ENCODE measurements around the gene ABLIM2. TPM values are rescaled to one million over a fixed set of nuclear protein-coding genes. Genes with fewer than 3 reads are reported as not detected.

Gene ABLIM2
- total RNA-seq, 1 donor from 2014 or later = 3.5 TPM

DNA sequence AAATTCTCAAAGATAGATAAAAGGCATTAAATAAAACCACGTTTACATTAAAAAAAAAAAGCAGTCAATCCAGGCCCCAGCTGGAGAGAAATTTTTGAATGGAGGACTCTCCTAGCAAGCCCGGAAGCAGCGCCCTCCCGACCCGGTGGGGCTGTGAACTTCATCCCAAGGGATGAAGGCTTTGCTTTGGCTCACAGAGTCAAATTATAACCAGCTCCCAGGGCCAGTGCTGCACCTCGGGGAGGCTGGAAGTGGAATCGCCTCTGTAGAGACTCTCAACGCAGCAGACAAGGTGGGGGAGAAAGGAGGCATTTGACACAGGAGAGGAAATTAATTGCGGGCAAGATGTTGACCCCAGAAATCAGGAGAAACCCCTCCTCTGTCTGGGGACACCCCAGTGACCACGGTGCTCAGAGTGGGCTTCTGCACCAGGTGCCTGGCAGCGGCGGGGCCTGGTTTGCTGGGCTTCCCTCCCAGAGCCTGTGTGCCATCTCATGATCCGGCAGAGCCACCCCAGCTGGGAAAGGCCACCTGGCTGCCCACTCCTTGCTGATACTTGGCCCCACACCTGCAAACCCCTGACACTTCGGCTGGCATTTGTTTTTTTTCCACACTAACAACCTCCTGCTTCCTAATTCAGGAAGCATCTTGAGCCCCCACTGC lies 71.7 kb downstream of the ABLIM2 start:
- no peak overlapping the region for H3K4me3 Mint-ChIP-seq
- H3K27me3 Mint-ChIP-seq (ENCODE audit: low read depth) = no peaks in the 10 kb centered on the region
- TF ChIP-seq, protein P1, sequence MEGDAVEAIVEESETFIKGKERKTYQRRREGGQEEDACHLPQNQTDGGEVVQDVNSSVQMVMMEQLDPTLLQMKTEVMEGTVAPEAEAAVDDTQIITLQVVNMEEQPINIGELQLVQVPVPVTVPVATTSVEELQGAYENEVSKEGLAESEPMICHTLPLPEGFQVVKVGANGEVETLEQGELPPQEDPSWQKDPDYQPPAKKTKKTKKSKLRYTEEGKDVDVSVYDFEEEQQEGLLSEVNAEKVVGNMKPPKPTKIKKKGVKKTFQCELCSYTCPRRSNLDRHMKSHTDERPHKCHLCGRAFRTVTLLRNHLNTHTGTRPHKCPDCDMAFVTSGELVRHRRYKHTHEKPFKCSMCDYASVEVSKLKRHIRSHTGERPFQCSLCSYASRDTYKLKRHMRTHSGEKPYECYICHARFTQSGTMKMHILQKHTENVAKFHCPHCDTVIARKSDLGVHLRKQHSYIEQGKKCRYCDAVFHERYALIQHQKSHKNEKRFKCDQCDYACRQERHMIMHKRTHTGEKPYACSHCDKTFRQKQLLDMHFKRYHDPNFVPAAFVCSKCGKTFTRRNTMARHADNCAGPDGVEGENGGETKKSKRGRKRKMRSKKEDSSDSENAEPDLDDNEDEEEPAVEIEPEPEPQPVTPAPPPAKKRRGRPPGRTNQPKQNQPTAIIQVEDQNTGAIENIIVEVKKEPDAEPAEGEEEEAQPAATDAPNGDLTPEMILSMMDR (IDR thresholded peaks at IDR 0.05; ENCODE audit: unreplicated experiment) = no peak
- no peak overlapping the region for H3K27ac Mint-ChIP-seq
- DNase-seq (ENCODE audit: low spot score in 2 of 2, unreplicated experiment in 2 of 2) = no peak
- H3K36me3 Mint-ChIP-seq = no peaks in the 10 kb centered on the region
- H3K9me3 Mint-ChIP-seq = no peaks in the 10 kb centered on the region
- no peaks in the 10 kb centered on the region for H3K4me1 Mint-ChIP-seq

GRCh38 chr4:8085491-8086117 lies 73.0 kb downstream of the ABLIM2 start:
- no peaks in the 10 kb centered on the region for H3K4me1 Mint-ChIP-seq
- no peak overlapping the region for H3K4me3 Mint-ChIP-seq
- peaks cover 8% of the 10 kb centered on the region for H3K27me3 Mint-ChIP-seq (ENCODE audit: low read depth)
- TF ChIP-seq, protein P1 (IDR thresholded peaks at IDR 0.05; ENCODE audit: unreplicated experiment) = no peak
- H3K36me3 Mint-ChIP-seq = no peaks in the 10 kb centered on the region
- no peak for DNase-seq (ENCODE audit: low spot score in 2 of 2, unreplicated experiment in 2 of 2)
- no peaks in the 10 kb centered on the region for H3K9me3 Mint-ChIP-seq
- H3K27ac Mint-ChIP-seq = no peak overlapping the region

DNA sequence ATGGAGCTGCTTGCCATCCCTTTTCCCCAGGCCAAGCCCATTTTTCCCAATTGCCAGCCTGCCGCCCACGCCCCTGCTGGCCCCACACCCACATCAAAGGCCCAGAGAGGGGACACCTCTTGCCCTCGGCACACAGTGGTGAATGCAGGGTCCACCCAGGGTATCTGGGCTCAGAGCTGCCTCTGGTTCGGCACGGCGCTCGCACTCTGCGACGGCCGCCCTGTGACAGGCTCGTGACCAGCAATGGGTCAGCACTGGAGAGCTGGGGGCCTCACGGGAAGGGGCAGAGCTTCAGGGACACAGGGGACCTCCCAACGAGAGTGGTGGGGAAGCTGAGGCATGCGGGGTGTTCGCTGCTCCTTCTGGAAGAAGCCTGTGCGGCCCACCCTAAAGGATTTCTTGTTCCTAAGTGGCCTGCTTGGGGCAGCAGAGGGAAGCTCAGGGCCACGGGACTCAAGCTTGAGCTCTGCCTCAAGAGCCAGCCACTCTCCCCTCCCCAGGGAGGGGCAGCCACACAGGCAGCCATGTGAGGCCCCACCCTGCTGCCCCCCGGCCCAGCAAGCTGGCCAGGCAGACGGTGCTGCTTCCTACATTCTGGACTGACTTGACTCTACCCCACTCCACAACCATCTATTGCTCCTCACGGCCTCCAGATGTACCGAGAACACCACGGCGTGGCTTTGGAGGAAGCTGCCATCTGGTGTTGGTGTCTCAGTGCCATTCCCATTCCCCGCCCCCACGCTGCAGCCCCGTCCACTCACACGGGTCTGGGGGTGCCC lies 73.7 kb downstream of the ABLIM2 start:
- H3K27ac Mint-ChIP-seq = no peak overlapping the region
- no peaks in the 10 kb centered on the region for H3K36me3 Mint-ChIP-seq
- no peak for DNase-seq (ENCODE audit: low spot score in 2 of 2, unreplicated experiment in 2 of 2)
- H3K9me3 Mint-ChIP-seq = no peaks in the 10 kb centered on the region
- no peaks in the 10 kb centered on the region for H3K4me1 Mint-ChIP-seq
- peaks cover 13% of the 10 kb centered on the region for H3K27me3 Mint-ChIP-seq (ENCODE audit: low read depth)
- no peak overlapping the region for H3K4me3 Mint-ChIP-seq
- TF ChIP-seq, protein P1 (IDR thresholded peaks at IDR 0.05; ENCODE audit: unreplicated experiment) = no peak

DNA sequence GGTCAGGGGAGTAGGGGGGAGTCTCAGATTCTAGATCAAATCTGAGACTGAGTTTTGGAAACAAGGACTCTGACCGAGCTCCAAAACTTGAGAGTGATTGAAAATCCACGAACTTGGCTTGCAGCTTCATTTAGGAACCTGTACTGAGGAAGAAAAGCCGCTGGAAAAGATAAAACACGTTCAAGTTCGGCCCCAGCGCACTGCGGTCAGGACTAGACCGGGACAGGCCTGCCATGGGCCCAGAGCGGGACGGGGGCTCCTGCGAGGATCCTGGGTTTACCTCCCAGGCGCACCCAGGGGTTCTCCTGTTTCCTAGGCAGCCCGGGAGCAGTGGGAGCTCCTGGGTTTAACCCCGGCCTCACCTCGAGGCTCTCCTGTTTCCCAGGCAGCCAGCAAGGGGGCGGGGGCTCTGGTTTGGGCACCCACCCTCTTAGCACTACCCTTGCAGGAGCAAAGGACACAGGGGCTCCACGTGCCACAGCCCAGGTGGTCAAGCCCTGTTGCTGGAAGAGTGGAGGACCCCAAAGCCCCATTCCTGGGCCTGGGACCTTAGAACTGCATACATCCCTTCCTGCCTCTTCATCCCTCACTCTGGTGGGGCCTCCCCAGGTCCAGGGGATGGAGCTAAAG lies 74.5 kb downstream of the ABLIM2 start:
- H3K4me3 Mint-ChIP-seq = no peak overlapping the region
- H3K27me3 Mint-ChIP-seq (ENCODE audit: low read depth) = peaks cover 17% of the 10 kb centered on the region
- peaks cover 5% of the 10 kb centered on the region for H3K4me1 Mint-ChIP-seq
- no peak for DNase-seq (ENCODE audit: low spot score in 2 of 2, unreplicated experiment in 2 of 2)
- H3K27ac Mint-ChIP-seq = no peak overlapping the region
- no peaks in the 10 kb centered on the region for H3K36me3 Mint-ChIP-seq
- TF ChIP-seq, protein P1 (IDR thresholded peaks at IDR 0.05; ENCODE audit: unreplicated experiment) = no peak
- H3K9me3 Mint-ChIP-seq = no peaks in the 10 kb centered on the region

GRCh38 chr4:8083086-8083825 lies 75.4 kb downstream of the ABLIM2 start:
- H3K9me3 Mint-ChIP-seq = no peaks in the 10 kb centered on the region
- DNase-seq (ENCODE audit: low spot score in 2 of 2, unreplicated experiment in 2 of 2) = no peak
- no peak overlapping the region for H3K4me3 Mint-ChIP-seq
- H3K4me1 Mint-ChIP-seq = peaks cover 9% of the 10 kb centered on the region
- H3K27me3 Mint-ChIP-seq (ENCODE audit: low read depth) = peaks cover 17% of the 10 kb centered on the region
- H3K36me3 Mint-ChIP-seq = no peaks in the 10 kb centered on the region
- H3K27ac Mint-ChIP-seq = no peak overlapping the region
- TF ChIP-seq, protein P1 (IDR thresholded peaks at IDR 0.05; ENCODE audit: unreplicated experiment) = no peak

All from mesothelial cell of epicardium (in vitro differentiated cells).